IMR-90 (cell line): ENCODE measurements around the gene USP7. TPM values are rescaled to one million over a fixed set of nuclear protein-coding genes. Genes with fewer than 3 reads are reported as not detected.
A peak's percentile ranks its signal among the peaks of the same experiment; 100 is the strongest.

Experiments used
- ATAC-seq: fragments of 200-7000 bp; cut with Tn5 transposase; 2 replicates; pipeline ENCODE4 v1.9.1; 2020; ENCODE audit warnings: low read depth, mild to moderate bottlenecking, moderate library complexity
- BruUV-seq: library from RNA; stranded (reverse); fragments of 400-500 nt; replicated peaks from 2 replicates; lab custom pipeline; 2021; lab: Mats Ljungman, UMichigan
- CTCF ChIA-PET: fragments of 300-600 bp; formaldehyde crosslinking; extraction: SDS; loops from one replicate; lab custom pipeline; 2021; ENCODE audit warnings: antibody characterized with exemption; lab: Yijun Ruan, JAX
- POLR2A ChIA-PET: fragments of 300-600 bp; sonication (Branson Sonifier 250); formaldehyde crosslinking; loops from one replicate; lab custom pipeline; 2022; ENCODE audit warnings: antibody characterized with exemption; ENCODE audit not compliant: unreplicated experiment; lab: Charles Lee
- DNase-seq: peaks from one replicate; pipeline ENCODE4 v3.0.0; 2013
- H2AFZ ChIP-seq: replicated peaks from 2 replicates; pipeline ENCODE3; 2013; ENCODE audit warnings: low read length, mild to moderate bottlenecking; ENCODE audit not compliant: poor library complexity
- H2AK5ac ChIP-seq: 2 replicates; pipeline ENCODE4 v1.6.1; 2013; ENCODE audit warnings: low read depth, low read length, inconsistent platforms
- H2AK9ac ChIP-seq: replicated peaks from 2 replicates; pipeline ENCODE3; 2013; ENCODE audit warnings: mild to moderate bottlenecking, low read depth, low read length, moderate library complexity; ENCODE audit not compliant: poor library complexity
- H2BK120ac ChIP-seq: 2 replicates; pipeline ENCODE4 v1.6.1; 2013; ENCODE audit warnings: low read depth, low read length, inconsistent platforms
- H2BK15ac ChIP-seq: 3 replicates; pipeline ENCODE4 v1.6.1; 2013; ENCODE audit warnings: low read depth, low read length, inconsistent platforms
- H2BK20ac ChIP-seq: 2 replicates; pipeline ENCODE4 v1.6.1; 2013; ENCODE audit warnings: low read depth, mild to moderate bottlenecking, inconsistent platforms, low read length, moderate library complexity
- H2BK5ac ChIP-seq: 2 replicates; pipeline ENCODE4 v1.6.1; 2013; ENCODE audit warnings: mild to moderate bottlenecking, low read depth, low read length, inconsistent platforms; ENCODE audit not compliant: poor library complexity, severe bottlenecking
- H3K14ac ChIP-seq: replicated peaks from 2 replicates; pipeline ENCODE4 v1.6.1; 2013; ENCODE audit warnings: low read depth, low read length, inconsistent platforms
- H3K18ac ChIP-seq: 2 replicates; pipeline ENCODE4 v1.6.1; 2013; ENCODE audit warnings: low read depth, low read length, control low read depth
- H3K23ac ChIP-seq: 2 replicates; pipeline ENCODE4 v1.6.1; 2013; ENCODE audit warnings: low read depth, low read length, inconsistent platforms
- H3K27ac ChIP-seq: 2 replicates; pipeline ENCODE4 v1.5.1; 2013; ENCODE audit warnings: mild to moderate bottlenecking, control low read depth, low read length; ENCODE audit not compliant: insufficient read depth
- H3K27me3 ChIP-seq: 2 replicates; pipeline ENCODE4 v1.6.1; 2013; ENCODE audit warnings: low read length; ENCODE audit not compliant: control insufficient read depth, insufficient read depth
- H3K36me3 ChIP-seq: 2 replicates; pipeline ENCODE4 v1.6.1; 2013; ENCODE audit warnings: low read length, mixed read lengths; ENCODE audit not compliant: control insufficient read depth, insufficient read depth
- H3K4ac ChIP-seq: 2 replicates; pipeline ENCODE4 v1.6.1; 2013; ENCODE audit warnings: low read depth, low read length, inconsistent platforms
- H3K4me1 ChIP-seq: 2 replicates; pipeline ENCODE4 v1.6.1; 2013; ENCODE audit warnings: low read length, mixed read lengths; ENCODE audit not compliant: control insufficient read depth, insufficient read depth
- H3K4me2 ChIP-seq: 2 replicates; pipeline ENCODE4 v1.6.1; 2013; ENCODE audit warnings: low read depth, mild to moderate bottlenecking, control low read depth, low read length, moderate library complexity
- H3K4me3 ChIP-seq: 2 replicates; pipeline ENCODE4 v1.5.1; 2013; ENCODE audit warnings: low read depth, mild to moderate bottlenecking, control low read depth, low read length, moderate library complexity; ENCODE audit not compliant: insufficient read depth
- H3K56ac ChIP-seq: 2 replicates; pipeline ENCODE4 v1.6.1; 2013; ENCODE audit warnings: low read length, inconsistent platforms; ENCODE audit not compliant: insufficient read depth; ENCODE audit errors: extremely low read depth
- H3K79me1 ChIP-seq, 2 experiments: 2 replicates each; pipeline ENCODE4 v1.6.1; 2013; ENCODE audit warnings: low read length in 2 of 2, inconsistent platforms in 1 of 2, low read depth in 1 of 2
- H3K9ac ChIP-seq: 2 replicates; pipeline ENCODE4 v1.6.1; 2013; ENCODE audit warnings: low read depth, low read length, control low read depth
- H3K9me1 ChIP-seq: 2 replicates; pipeline ENCODE4 v1.6.1; 2013; ENCODE audit warnings: low read length, inconsistent platforms; ENCODE audit not compliant: insufficient read depth
- H3K9me3 ChIP-seq: 2 replicates; pipeline ENCODE4 v1.6.1; 2013; ENCODE audit warnings: low read length; ENCODE audit not compliant: control insufficient read depth, insufficient read depth
- H4K20me1 ChIP-seq: 2 replicates; pipeline ENCODE4 v1.6.1; 2013; ENCODE audit warnings: low read length, inconsistent platforms; ENCODE audit not compliant: insufficient read depth
- H4K5ac ChIP-seq: 2 replicates; pipeline ENCODE4 v1.6.1; 2013; ENCODE audit warnings: mild to moderate bottlenecking, low read depth, low read length, control low read depth
- H4K8ac ChIP-seq, 2 experiments: 2 replicates each; pipeline ENCODE4 v1.6.1; 2013; ENCODE audit warnings: low read depth in 2 of 2, low read length in 2 of 2, control low read depth in 1 of 2, inconsistent platforms in 1 of 2
- H4K91ac ChIP-seq: 2 replicates; pipeline ENCODE4 v1.6.1; 2013; ENCODE audit warnings: low read depth, low read length, inconsistent platforms; ENCODE audit not compliant: insufficient read depth
- BHLHE40 ChIP-seq: fragments of 150-350 bp; IDR thresholded peaks from 2 replicates; pipeline ENCODE4 v1.6.1; 2016; ENCODE audit warnings: mild to moderate bottlenecking, low read depth, low read length
- CEBPB ChIP-seq: IDR thresholded peaks from 2 replicates; pipeline ENCODE4 v1.6.1; 2012; ENCODE audit warnings: low read depth, low read length, improper control_type of control experiment
- CHD1 ChIP-seq: IDR thresholded peaks from 2 replicates; pipeline ENCODE4 v1.6.1; 2012; ENCODE audit warnings: low read depth, low read length, improper control_type of control experiment
- CTCF ChIP-seq: conservative IDR thresholded peaks from 2 replicates; pipeline ENCODE4 v1.5.1; 2012; ENCODE audit warnings: mild to moderate bottlenecking, low read depth, low read length, improper control_type of control experiment
- ELK1 ChIP-seq: fragments of 150-350 bp; IDR thresholded peaks from 2 replicates; pipeline ENCODE4 v1.6.1; 2016; ENCODE audit warnings: low read depth, mild to moderate bottlenecking, low read length, moderate library complexity, borderline replicate concordance
- FOS ChIP-seq: fragments of 150-350 bp; IDR thresholded peaks from 2 replicates; pipeline ENCODE4 v1.6.1; 2016; ENCODE audit warnings: low read depth, low read length
- MAFK ChIP-seq: IDR thresholded peaks from 2 replicates; pipeline ENCODE4 v1.6.1; 2012; ENCODE audit warnings: low read depth, low read length, improper control_type of control experiment
- MAZ ChIP-seq: IDR thresholded peaks from 2 replicates; pipeline ENCODE4 v1.6.1; 2012; ENCODE audit warnings: low read depth, mild to moderate bottlenecking, low read length, improper control_type of control experiment, moderate library complexity, borderline replicate concordance
- MXI1 ChIP-seq: IDR thresholded peaks from 2 replicates; pipeline ENCODE4 v1.6.1; 2012; ENCODE audit warnings: low read depth, mild to moderate bottlenecking, low read length, moderate library complexity, borderline replicate concordance
- NFE2L2 ChIP-seq: fragments of 150-350 bp; IDR thresholded peaks from 2 replicates; pipeline ENCODE4 v1.6.1; 2016; ENCODE audit warnings: low read depth, mild to moderate bottlenecking, low read length
- POLR2A ChIP-seq: IDR thresholded peaks from 2 replicates; pipeline ENCODE4 v1.6.1; 2012; ENCODE audit warnings: mild to moderate bottlenecking, low read depth, low read length
- RAD21 ChIP-seq: IDR thresholded peaks from 2 replicates; pipeline ENCODE4 v1.6.1; 2012; ENCODE audit warnings: low read length, improper control_type of control experiment
- RCOR1 ChIP-seq: IDR thresholded peaks from 2 replicates; pipeline ENCODE4 v1.6.1; 2012; ENCODE audit warnings: mild to moderate bottlenecking, low read length, improper control_type of control experiment; ENCODE audit not compliant: insufficient replicate concordance
- RFX5 ChIP-seq: IDR thresholded peaks from 2 replicates; pipeline ENCODE4 v1.8.0; 2012; ENCODE audit warnings: low read depth, mild to moderate bottlenecking, low read length, moderate library complexity
- USF2 ChIP-seq: fragments of 150-350 bp; IDR thresholded peaks from 2 replicates; pipeline ENCODE4 v1.6.1; 2017; ENCODE audit warnings: mild to moderate bottlenecking, antibody characterized with exemption, low read length, low read depth
- WGBS, 2 experiments: methylation state at CpG; one replicate each; pipeline versions ENCODE4 v1.1.5 to v1.1.7; 2013; ENCODE audit warnings: missing lambda C conversion rate in 2 of 2; ENCODE audit not compliant: insufficient read length in 1 of 2; ENCODE audit errors: extremely low coverage in 2 of 2; 5-methylcytosine and 5-hydroxymethylcytosine counted together
- dilution Hi-C: fragments of 300-500 bp; cut with HindIII; formaldehyde crosslinking; loops from one replicate; pipeline ENCODE4 v1.14.3; 2018; ENCODE audit warnings: low sequenced_read_pairs; ENCODE audit not compliant: unreplicated experiment
- in situ Hi-C: fragments of 300-500 bp; cut with MboI; formaldehyde crosslinking; loops from 3 replicates; pipeline ENCODE4 v1.14.3; 2019; ENCODE audit warnings: low sequenced_read_pairs, inconsistent platforms, mixed read lengths
- intact Hi-C: fragments of 100-400 bp; cut with micrococcal nuclease; formaldehyde crosslinking; loops from 2 replicates; pipeline ENCODE4 v1.10.0; 2022
- polyA plus RNA-seq, 3 experiments: library from polyadenylated mRNA; depleted of rRNA; stranded (reverse); fragments of >200 nt; gene quantifications; 2 replicates each; pipeline ENCODE4 v1.2.3, GENCODE V29; 2012; ENCODE audit warnings: low replicate concordance in 1 of 3
- total RNA-seq: library from RNA; depleted of rRNA; stranded (reverse); fragments of >200 nt; gene quantifications from 2 replicates; pipeline ENCODE4 v1.2.3, GENCODE V29; 2012

Gene USP7
- total and polyA plus RNA-seq, 2 of the 4 experiments (the other 2 are of a cell fraction), result 17.8 to 28.3 TPM

GRCh38 chr16:8877894-8878522, 85.7 kb downstream of the USP7 start:
- 60% methylated on average over 1 of the region's 8 CpGs; no CpG with 5 or more reads in 1 of the 2 experiments for WGBS, 2 experiments
- Histone ChIP-seq H4K5ac (peak overlapping the region; percentile 67), H3K9ac (no peak overlapping the region), H4K8ac (peak overlapping the region; percentile 9 to 54; a peak in 3 of 4 replicates), H3K23ac (no peak overlapping the region), H3K36me3 (no peaks in the 10 kb centered on the region), H3K4ac (peak overlapping the region; percentile 87), H3K79me1 (peaks cover 0 to 6% of the 10 kb centered on the region in 2 experiments; a peak in 1 of 4 replicates), H2BK15ac (peak overlapping the region; percentile 95; the same call in 2 of the 3 replicates), H3K4me2 (peak overlapping the region; percentile 5; the same call in 1 of the 2 replicates), H3K14ac (peak overlapping the region; percentile 12), H2BK120ac (peak overlapping the region; percentile 89), H3K4me1 (peaks cover 15% of the 10 kb centered on the region), H4K91ac (peak overlapping the region; percentile 86), H3K56ac (peak overlapping the region; percentile 35; the same call in 1 of the 2 replicates), H2BK5ac (peak overlapping the region; percentile 64), H2AFZ (peak overlapping the region; percentile 55), H2AK5ac (peak overlapping the region; percentile 99), H3K4me3 (no peak overlapping the region), H3K9me1 (peaks cover 10% of the 10 kb centered on the region), H3K9me3 (no peaks in the 10 kb centered on the region), H3K18ac (peak overlapping the region; percentile 72), H2BK20ac (peak overlapping the region; percentile 91), H3K27ac (peak overlapping the region; percentile 28), H3K27me3 (no peaks in the 10 kb centered on the region), H4K20me1 (no peaks in the 10 kb centered on the region), H2AK9ac (peak overlapping the region; percentile 63)
- DNase-seq (no peak), ATAC-seq (no peak; the same call in 1 of the 2 replicates)
- CTCF ChIA-PET, result interaction anchor here (0.6 to 0.7 kb wide), 2 partner anchors 308 to 389 kb away, joined by 6 to 9 read pairs; no protein-coding TSS in a partner anchor
- in situ Hi-C loops (no loop called here), intact Hi-C loops (no loop called here), dilution Hi-C loops (no loop called here)
- POLR2A ChIA-PET, result no interaction called here
- no TSS peak for BruUV-seq
- TF ChIP-seq RCOR1 (no peak), CEBPB (no peak), CHD1 (no peak), RFX5 (no peak), MAFK (no peak), MAZ (no peak), MXI1 (no peak), NFE2L2 (no peak), USF2 (no peak), FOS (no peak), CTCF (no peak), RAD21 (no peak), ELK1 (no peak), POLR2A (no peak), BHLHE40 (no peak)
